Muscle layer of colon (tissue), 2 donors: ENCODE measurements around the gene CISD3.
A peak's percentile ranks its signal among the peaks of the same experiment; 100 is the strongest.
"Not testable (repeated sequence)": the region's sequence is repeated elsewhere in the genome, so short reads cannot be mapped to it uniquely, and the experiment has no call there.

Experiments
- H3K27ac ChIP-seq: one replicate; pipeline ENCODE4 v1.7.0; 2013; ENCODE audit warnings: low read depth, mild to moderate bottlenecking, low read length, moderate library complexity
- H3K27me3 ChIP-seq, 2 donors: one replicate each; pipeline ENCODE4 v1.7.0; 2013; ENCODE audit warnings: low read length in 2 of 2, mild to moderate bottlenecking in 2 of 2; ENCODE audit not compliant: insufficient read depth in 2 of 2, control insufficient read depth in 1 of 2
- H3K36me3 ChIP-seq: one replicate; pipeline ENCODE4 v1.7.0; 2013; ENCODE audit warnings: mild to moderate bottlenecking, low read length; ENCODE audit not compliant: insufficient read depth
- H3K4me1 ChIP-seq: one replicate; pipeline ENCODE4 v1.7.0; 2013; ENCODE audit warnings: mild to moderate bottlenecking, low read length; ENCODE audit not compliant: insufficient read depth
- H3K4me3 ChIP-seq, 2 donors: one replicate each; pipeline ENCODE4 v1.7.0; 2013; ENCODE audit warnings: low read length in 2 of 2, low read depth in 1 of 2, mild to moderate bottlenecking in 1 of 2, moderate library complexity in 1 of 2
- H3K9ac ChIP-seq: one replicate; pipeline ENCODE4 v1.7.0; 2013; ENCODE audit warnings: low read length
- H3K9me3 ChIP-seq: one replicate; pipeline ENCODE4 v1.7.0; 2013; ENCODE audit warnings: mild to moderate bottlenecking, low read length
- donor health status: abdominal sarcoma.
- donor health status: Adenocarcinoma of cecum.

The CISD3 gene

DNA sequence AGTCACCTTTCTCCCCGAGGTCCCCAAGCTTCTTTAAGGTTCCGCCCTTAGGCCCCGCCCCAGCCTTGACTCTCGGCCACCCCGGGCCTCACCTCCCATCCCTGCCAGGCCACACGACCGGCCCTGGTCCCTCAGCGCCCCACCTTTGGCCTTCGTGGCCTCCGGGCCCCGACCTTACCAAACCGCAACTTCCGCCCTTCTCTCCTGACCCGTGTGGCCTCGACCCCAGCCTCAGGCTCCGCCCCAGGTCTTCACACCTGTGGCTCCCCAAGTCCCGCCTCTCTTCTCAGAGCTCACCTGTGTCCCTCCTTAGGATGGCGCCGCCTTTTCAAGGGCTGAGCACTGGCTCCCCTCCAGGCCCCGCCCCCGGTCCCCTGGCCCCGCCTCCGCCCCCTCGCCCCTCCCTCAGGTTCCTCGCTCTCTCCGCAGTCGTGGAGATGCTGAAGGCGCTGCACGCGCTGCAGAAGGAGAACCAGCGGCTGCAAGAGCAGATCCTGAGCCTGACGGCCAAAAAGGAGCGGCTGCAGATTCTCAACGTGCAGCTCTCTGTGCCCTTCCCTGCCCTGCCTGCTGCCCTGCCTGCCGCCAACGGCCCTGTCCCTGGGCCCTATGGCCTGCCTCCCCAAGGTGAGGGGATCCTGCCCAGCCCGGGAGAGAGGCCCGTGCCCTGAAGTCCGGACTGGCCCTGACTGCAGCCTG, 10.0 kb upstream of the CISD3 start:
- no peak overlapping the region for H3K4me3 ChIP-seq
- H3K9me3 ChIP-seq = no peaks in the 10 kb centered on the region
- peaks cover 56% of the 10 kb centered on the region for H3K36me3 ChIP-seq
- no peaks in the 10 kb centered on the region for H3K27me3 ChIP-seq
- H3K27ac ChIP-seq = no peak overlapping the region
- no peak overlapping the region for H3K9ac ChIP-seq
- H3K4me1 ChIP-seq = peaks cover 11% of the 10 kb centered on the region

DNA sequence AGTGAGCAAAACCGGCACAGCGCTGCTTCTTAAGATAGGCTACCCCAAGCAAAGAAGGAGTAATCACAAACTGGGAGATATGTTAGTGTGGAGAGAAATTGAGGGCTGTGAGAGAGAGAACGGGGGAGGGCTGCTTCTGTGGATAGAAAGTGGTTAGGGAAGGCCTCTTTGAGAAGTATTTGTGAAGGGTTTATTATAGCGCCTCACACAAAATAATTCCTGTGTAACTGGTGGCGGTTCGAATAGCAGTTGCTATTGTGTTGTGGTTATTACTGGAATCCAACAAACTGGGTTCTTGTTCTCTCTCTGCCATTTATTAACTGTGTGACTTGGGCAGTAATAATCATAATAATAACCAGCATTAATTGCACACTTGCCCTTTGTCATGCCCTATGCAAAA, 9.2 kb upstream of the CISD3 start:
- no peak overlapping the region for H3K27ac ChIP-seq

DNA sequence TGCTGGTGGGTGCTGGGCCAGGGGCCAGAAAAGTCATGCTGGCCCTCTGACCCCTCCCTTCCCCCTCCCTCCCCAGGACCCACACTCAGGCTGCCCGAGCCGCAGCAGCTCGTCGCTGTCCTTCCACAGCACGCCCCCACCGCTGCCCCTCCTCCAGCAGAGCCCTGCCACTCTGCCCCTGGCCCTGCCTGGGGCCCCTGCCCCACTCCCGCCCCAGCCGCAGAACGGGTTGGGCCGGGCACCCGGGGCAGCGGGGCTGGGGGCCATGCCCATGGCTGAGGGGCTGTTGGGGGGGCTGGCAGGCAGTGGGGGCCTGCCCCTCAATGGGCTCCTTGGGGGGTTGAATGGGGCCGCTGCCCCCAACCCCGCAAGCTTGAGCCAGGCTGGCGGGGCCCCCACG, 8.3 kb upstream of the CISD3 start:
- Histone ChIP-seq H3K4me3 (no peak overlapping the region), H3K36me3 (peaks cover 41% of the 10 kb centered on the region), H3K27me3 (no peaks in the 10 kb centered on the region), H3K4me1 (peaks cover 12% of the 10 kb centered on the region), H3K27ac (no peak overlapping the region), H3K9me3 (no peaks in the 10 kb centered on the region), H3K9ac (no peak overlapping the region)

More for the DNA sequence above, 9.2 kb upstream of the CISD3 start:
- H3K4me1 ChIP-seq = peaks cover 12% of the 10 kb centered on the region
- no peaks in the 10 kb centered on the region for H3K9me3 ChIP-seq
- peaks cover 50% of the 10 kb centered on the region for H3K36me3 ChIP-seq
- no peak overlapping the region for H3K9ac ChIP-seq
- H3K27me3 ChIP-seq = no peaks in the 10 kb centered on the region
- H3K4me3 ChIP-seq = no peak overlapping the region

DNA sequence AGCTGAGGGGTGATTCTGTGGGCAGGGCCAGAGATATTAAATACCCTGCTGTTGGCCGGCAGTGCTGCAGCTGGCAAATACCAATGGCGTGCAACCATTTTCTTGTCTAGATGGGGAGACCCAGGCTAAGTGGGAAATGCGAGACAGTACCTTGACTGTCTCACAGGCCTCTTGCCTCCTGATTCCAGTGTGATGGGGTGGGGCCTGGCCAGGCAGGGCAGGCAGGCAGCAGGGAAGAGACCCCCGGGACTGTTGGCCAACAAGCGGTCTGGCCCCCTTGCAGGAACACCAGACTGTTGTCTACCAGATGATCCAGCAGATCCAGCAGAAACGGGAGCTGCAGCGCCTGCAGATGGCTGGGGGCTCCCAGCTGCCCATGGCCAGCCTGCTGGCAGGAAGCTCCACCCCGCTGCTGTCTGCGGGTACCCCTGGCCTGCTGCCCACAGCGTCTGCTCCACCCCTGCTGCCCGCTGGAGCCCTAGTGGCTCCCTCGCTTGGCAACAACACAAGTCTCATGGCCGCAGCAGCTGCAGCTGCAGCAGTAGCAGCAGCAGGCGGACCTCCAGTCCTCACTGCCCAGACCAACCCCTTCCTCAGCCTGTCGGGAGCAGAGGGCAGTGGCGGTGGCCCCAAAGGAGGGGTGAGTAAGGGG, 5.7 kb upstream of the CISD3 start:
- H3K36me3 ChIP-seq = peaks cover 15% of the 10 kb centered on the region
- no peak overlapping the region for H3K4me3 ChIP-seq
- H3K9me3 ChIP-seq = no peaks in the 10 kb centered on the region
- peaks cover 24% of the 10 kb centered on the region for H3K4me1 ChIP-seq
- H3K27ac ChIP-seq = no peak overlapping the region
- H3K27me3 ChIP-seq = no peaks in the 10 kb centered on the region
- no peak overlapping the region for H3K9ac ChIP-seq

DNA sequence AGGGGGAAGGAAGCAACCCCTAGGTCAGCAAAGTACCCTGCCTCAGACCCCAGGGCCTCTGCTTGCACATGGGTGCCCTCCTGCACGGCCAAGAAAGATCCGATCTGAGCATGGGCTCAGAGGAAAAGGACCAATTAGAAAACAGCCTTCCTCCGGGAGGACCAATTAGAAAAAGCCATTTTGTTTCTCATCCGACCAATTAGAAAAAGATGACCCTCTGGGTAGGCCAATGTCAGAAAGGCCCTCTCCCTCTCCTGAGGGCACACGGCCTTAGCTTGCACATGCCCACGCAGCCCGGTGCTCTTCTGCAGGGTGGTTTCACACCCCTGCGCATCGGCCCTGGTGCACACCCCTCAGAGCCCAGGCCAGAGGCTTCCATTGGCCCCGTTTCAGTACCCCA, 5.1 kb upstream of the CISD3 start:
- Histone ChIP-seq H3K4me1 (peaks cover 27% of the 10 kb centered on the region), H3K4me3 (no peak overlapping the region), H3K27ac (no peak overlapping the region), H3K27me3 (no peaks in the 10 kb centered on the region), H3K9me3 (no peaks in the 10 kb centered on the region), H3K9ac (no peak overlapping the region), H3K36me3 (peaks cover 15% of the 10 kb centered on the region)

DNA sequence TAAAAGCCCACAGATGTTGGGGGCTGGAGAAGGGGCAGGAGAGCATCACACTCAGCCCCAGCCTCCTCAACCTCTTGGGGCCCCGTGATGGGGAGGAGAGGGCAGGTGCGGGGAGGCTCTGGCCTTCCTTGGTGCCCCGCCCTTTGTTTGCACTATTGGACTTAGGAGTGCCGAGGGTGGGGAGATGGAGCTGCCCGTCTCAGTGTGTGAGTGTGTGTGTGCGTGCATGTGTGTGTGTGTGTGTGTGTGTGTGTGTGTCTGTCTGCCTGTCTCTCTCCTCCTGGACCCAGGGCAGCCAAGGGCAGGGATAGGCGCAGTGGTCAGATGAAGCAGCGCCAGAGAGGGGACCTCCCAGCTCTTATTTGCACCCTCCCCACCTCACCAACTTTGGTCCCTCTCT, 4.0 kb upstream of the CISD3 start:
- not testable (repeated sequence) for H3K4me3 ChIP-seq, H3K27ac ChIP-seq, H3K36me3 ChIP-seq, H3K9ac ChIP-seq, H3K27me3 ChIP-seq, H3K9me3 ChIP-seq
- H3K4me1 ChIP-seq = peaks cover 33% of the 10 kb centered on the region

DNA sequence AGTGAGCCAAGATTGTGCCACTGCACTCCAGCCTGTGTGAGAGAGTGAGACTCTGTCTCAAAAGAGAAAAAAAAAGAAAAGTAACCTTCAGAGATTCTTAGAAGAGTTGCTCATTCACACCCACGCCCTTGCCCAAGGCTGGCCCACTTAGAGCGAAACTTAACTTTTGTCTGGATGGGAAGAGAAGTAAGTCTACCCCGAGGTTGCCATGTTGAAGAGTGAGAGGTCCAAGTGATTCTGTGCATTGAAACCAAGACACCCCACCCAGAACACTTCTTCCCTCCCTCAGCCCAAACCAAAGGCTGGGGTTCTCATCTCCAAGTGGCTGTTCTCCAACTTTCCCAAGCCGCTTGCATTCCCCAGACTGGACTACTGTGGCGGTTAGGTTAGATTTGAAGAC, 2.4 kb upstream of the CISD3 start:
- H3K4me1 ChIP-seq = peaks cover 49% of the 10 kb centered on the region
- no peaks in the 10 kb centered on the region for H3K27me3 ChIP-seq
- H3K36me3 ChIP-seq = no peaks in the 10 kb centered on the region
- H3K9me3 ChIP-seq = no peaks in the 10 kb centered on the region
- no peak overlapping the region for H3K4me3 ChIP-seq
- H3K27ac ChIP-seq = no peak overlapping the region
- no peak overlapping the region for H3K9ac ChIP-seq

DNA sequence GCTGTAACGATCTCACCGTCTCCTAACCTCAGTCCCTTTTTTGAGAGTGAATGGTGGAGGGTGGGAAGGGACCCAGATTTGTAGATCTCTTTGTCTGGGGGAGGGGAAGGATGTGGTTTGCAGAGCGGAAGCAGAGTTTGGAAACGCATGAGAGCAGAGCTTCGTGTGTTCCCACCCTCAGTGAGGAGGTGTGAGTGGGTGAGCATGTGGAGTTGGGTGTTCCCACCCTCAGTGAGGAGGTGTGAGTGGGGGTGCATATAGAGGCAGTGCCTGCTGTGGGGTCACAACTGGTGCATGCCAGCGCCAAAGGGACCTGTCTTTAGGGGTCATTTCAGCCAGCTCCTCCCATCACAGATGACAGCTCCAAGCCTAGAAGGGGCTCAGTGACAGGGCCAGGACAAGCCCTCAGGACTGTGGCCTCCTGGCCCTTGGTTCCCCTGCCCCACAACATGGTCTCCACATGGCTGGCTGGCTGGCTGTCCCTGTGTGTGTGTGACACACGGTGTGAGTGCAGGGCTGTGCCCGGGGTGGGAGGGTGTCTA, 1.8 kb upstream of the CISD3 start:
- H3K4me1 ChIP-seq = peaks cover 50% of the 10 kb centered on the region
- no peak overlapping the region for H3K27ac ChIP-seq
- peaks cover 3% of the 10 kb centered on the region for H3K36me3 ChIP-seq
- no peaks in the 10 kb centered on the region for H3K9me3 ChIP-seq
- no peak overlapping the region for H3K4me3 ChIP-seq
- H3K9ac ChIP-seq = peak overlapping the region; percentile 15
- no peaks in the 10 kb centered on the region for H3K27me3 ChIP-seq

DNA sequence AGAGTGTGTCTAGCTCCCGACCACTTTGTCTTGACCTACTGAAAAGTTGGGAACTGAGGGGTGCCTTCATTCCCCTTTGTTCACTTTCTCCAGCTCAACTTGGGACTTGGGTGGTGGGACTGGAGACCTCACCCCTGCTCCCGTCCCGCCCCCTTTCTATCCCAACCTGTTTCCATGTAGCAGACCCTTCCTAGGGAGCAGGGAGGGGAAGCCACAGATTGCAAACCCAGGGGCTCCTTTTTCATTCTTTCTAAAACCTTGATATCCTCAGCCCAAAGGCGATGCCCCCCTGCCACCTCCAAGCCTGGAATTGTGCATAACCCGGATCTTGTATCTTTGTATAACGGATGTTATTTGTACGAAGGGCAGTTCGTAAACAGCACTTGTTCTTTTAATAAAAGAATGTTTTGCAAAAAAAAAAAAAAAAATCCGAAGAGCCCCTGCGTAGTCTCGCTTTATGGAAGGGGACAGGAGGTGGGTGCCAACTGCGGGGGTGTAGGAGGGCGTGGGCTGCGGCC, 714 bp upstream of the CISD3 start:
- H3K27ac ChIP-seq = peak overlapping the region; percentile 80
- H3K4me3 ChIP-seq = peak overlapping the region; percentile 58 to 71
- no peaks in the 10 kb centered on the region for H3K9me3 ChIP-seq
- no peaks in the 10 kb centered on the region for H3K27me3 ChIP-seq
- H3K4me1 ChIP-seq = peaks cover 46% of the 10 kb centered on the region
- peaks cover 13% of the 10 kb centered on the region for H3K36me3 ChIP-seq
- H3K9ac ChIP-seq = no peak overlapping the region

DNA sequence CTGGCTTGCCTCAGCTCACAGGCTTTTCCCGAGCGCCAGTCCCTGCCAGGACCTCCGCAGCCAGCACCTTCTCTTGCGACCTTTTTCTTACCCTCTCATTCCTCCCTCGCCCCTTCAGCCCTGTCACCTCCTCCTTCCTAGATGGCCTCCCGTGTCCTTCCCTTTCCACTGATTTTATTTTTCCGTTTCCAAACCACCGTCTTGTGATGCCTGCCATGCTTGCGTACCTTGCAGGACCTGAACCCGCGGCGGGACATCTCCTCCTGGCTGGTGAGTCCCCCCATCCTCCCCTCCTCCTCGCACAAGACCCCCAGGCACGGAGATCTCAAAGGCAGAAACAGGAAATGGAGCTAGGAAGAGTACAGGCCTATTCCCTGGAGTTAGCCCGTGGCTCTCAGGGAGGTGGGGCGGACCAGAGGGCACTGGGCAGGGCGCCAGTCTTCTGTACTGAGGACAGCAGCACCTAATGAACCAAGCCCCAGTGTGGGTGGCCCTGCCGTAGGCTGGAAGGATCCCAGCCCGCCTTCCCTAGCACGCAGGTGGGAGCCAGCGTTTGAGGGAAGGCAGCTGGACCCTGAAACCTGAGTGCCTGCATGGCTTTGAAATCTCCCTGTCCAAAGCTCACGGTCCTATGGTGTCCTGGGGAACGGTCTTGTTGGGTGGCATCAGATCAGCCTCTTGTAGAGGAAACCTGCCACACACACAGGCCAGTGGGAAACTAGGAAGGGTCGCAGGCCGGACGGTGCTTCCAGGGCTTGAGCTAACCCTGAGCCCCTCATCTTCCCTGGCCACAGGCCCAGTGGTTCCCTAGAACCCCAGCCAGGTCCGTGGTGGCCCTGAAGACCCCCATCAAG, 612 bp downstream of the CISD3 start:
- H3K36me3 ChIP-seq = peaks cover 20% of the 10 kb centered on the region
- H3K4me1 ChIP-seq = peaks cover 43% of the 10 kb centered on the region
- no peaks in the 10 kb centered on the region for H3K9me3 ChIP-seq
- H3K27ac ChIP-seq = peak overlapping the region; percentile 84
- peak overlapping the region; percentile 72 to 80 for H3K4me3 ChIP-seq
- no peaks in the 10 kb centered on the region for H3K27me3 ChIP-seq
- H3K9ac ChIP-seq = peak overlapping the region; percentile 77
